Hepatocyte (in vitro differentiated cells): ENCODE measurements around the gene FOXO4. TPM values are rescaled to one million over a fixed set of nuclear protein-coding genes. Genes with fewer than 3 reads are reported as not detected.
"Not testable (repeated sequence)": the region's sequence is repeated elsewhere in the genome, so short reads cannot be mapped to it uniquely, and the experiment has no call there.

Source experiments
- DNase-seq: peaks from one replicate; pipeline ENCODE4 v3.0.0-alpha.2; 2016; ENCODE audit warnings: low spot score
- H2AFZ ChIP-seq: fragments of 200-600 bp; sonication (generic); 2 replicates; pipeline ENCODE4 v1.6.0; 2016; ENCODE audit warnings: antibody characterized with exemption, mild to moderate bottlenecking
- H3K27ac ChIP-seq: fragments of 200-600 bp; sonication (generic); 2 replicates; pipeline ENCODE4 v1.5.1; 2016; ENCODE audit warnings: mild to moderate bottlenecking
- H3K27me3 ChIP-seq: fragments of 200-600 bp; sonication (generic); 2 replicates; pipeline ENCODE4 v1.6.1; 2016
- H3K36me3 ChIP-seq: fragments of 200-600 bp; sonication (generic); replicated peaks from 2 replicates; pipeline ENCODE4 v1.5.1; 2016; ENCODE audit warnings: low read depth; ENCODE audit not compliant: insufficient read depth
- H3K4me1 ChIP-seq: fragments of 200-600 bp; sonication (generic); 2 replicates; pipeline ENCODE4 v1.5.1; 2016; ENCODE audit warnings: mild to moderate bottlenecking, moderate library complexity; ENCODE audit not compliant: insufficient read depth
- H3K4me2 ChIP-seq: fragments of 200-600 bp; sonication (generic); 2 replicates; pipeline ENCODE4 v1.6.0; 2016
- H3K4me3 ChIP-seq: fragments of 200-600 bp; sonication (generic); 2 replicates; pipeline ENCODE4 v1.5.1; 2016; ENCODE audit warnings: mild to moderate bottlenecking
- H3K79me2 ChIP-seq: fragments of 200-600 bp; sonication (generic); 2 replicates; pipeline ENCODE4 v1.6.0; 2017; ENCODE audit warnings: mild to moderate bottlenecking
- H3K9me2 ChIP-seq: fragments of 200-600 bp; sonication (generic); replicated peaks from 2 replicates; pipeline ENCODE4 v1.6.0; 2017; ENCODE audit warnings: mild to moderate bottlenecking; ENCODE audit not compliant: insufficient read depth
- H3K9me3 ChIP-seq: fragments of 200-600 bp; sonication (generic); 2 replicates; pipeline ENCODE4 v1.5.1; 2016; ENCODE audit warnings: low read depth, mild to moderate bottlenecking
- H4K20me1 ChIP-seq: fragments of 200-600 bp; sonication (generic); 2 replicates; pipeline ENCODE4 v1.6.0; 2016; ENCODE audit warnings: mild to moderate bottlenecking; ENCODE audit not compliant: insufficient read depth, poor library complexity, severe bottlenecking
- EZH2 ChIP-seq: fragments of 200-600 bp; sonication (generic); IDR thresholded peaks from 2 replicates; pipeline ENCODE4 v1.6.1; 2016; ENCODE audit warnings: antibody characterized with exemption, mild to moderate bottlenecking, borderline replicate concordance
- EZH2phosphoT487 ChIP-seq: fragments of 200-600 bp; sonication (generic); IDR thresholded peaks from one replicate; pipeline ENCODE4 v1.6.1; 2018; ENCODE audit warnings: antibody characterized with exemption, mild to moderate bottlenecking, low read depth, moderate library complexity; ENCODE audit not compliant: unreplicated experiment, severe bottlenecking
- whole genome bisulfite sequencing: methylation state at CpG from one replicate; pipeline ENCODE4 v1.1.6; 2016; ENCODE audit warnings: low lambda C conversion rate; ENCODE audit errors: missing lambda C conversion rate; 5-methylcytosine and 5-hydroxymethylcytosine counted together
- polyA plus RNA-seq: library from polyadenylated mRNA; unstranded; fragments of >200 nt; fragmentation: Nextera tagmentation; extraction: Ambion mirVana; gene quantifications from 2 replicates; pipeline ENCODE4 v1.2.1, GENCODE V29; 2016
- total RNA-seq: library from RNA; depleted of rRNA; stranded (reverse); fragments of >200 nt; gene quantifications from 2 replicates; pipeline ENCODE4 v1.2.3, GENCODE V29; 2014
- TF ChIP-seq, protein P1 (sequence below): fragments of 200-600 bp; sonication (generic); IDR thresholded peaks from 2 replicates; pipeline ENCODE4 v1.5.1; 2016; ENCODE audit warnings: antibody characterized with exemption, mild to moderate bottlenecking; ENCODE audit not compliant: poor library complexity

Gene FOXO4, protein sequence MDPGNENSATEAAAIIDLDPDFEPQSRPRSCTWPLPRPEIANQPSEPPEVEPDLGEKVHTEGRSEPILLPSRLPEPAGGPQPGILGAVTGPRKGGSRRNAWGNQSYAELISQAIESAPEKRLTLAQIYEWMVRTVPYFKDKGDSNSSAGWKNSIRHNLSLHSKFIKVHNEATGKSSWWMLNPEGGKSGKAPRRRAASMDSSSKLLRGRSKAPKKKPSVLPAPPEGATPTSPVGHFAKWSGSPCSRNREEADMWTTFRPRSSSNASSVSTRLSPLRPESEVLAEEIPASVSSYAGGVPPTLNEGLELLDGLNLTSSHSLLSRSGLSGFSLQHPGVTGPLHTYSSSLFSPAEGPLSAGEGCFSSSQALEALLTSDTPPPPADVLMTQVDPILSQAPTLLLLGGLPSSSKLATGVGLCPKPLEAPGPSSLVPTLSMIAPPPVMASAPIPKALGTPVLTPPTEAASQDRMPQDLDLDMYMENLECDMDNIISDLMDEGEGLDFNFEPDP
- 9.7 and 10.8 TPM in 2 replicates for total RNA-seq
- 3.5 and 6.3 TPM in 2 replicates for polyA plus RNA-seq

DNA sequence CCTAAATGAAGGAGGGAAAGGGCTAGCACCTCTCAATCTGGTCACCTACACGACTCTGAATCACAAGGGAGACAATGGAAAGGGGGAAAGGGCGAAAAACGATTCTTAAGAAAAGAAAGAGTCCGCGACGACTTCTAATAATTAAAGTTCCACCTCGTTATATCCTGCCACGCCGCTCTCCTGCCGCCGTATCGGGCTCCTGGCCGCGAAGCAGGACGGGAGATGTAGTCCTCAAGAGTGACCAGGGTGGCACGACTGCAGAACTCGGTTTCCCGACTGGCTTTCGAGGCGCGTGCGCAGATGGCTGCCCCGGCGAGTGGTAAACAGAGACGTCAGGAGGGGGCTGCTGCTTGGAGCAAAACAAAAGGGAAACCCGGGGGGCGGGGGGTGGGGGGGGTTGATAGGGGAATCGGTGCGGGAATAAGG, at the start of gene FOXO4:
Gene FOXO4, plus strand, starts transcription at position 297 of the 426 bp plus-strand sequence. CDS start 678 bp downstream, outside the sequence.
- Histone ChIP-seq H3K9me2 (no peaks in the 10 kb centered on the region), H3K27me3 (no peaks in the 10 kb centered on the region), H2AFZ (peak within 1 kb of the TSS; percentile 80), H3K4me3 (peak within 1 kb of the TSS; percentile 43), H3K27ac (peak within 1 kb of the TSS; percentile 65), H3K79me2 (no peaks in the 10 kb centered on the region), H4K20me1 (no peaks in the 10 kb centered on the region), H3K9me3 (no peaks in the 10 kb centered on the region), H3K4me1 (peaks cover 8% of the 10 kb centered on the region), H3K4me2 (peak within 1 kb of the TSS; percentile 91), H3K36me3 (no peaks in the 10 kb centered on the region)
- WGBS = 47% methylated on average over 26 of the region's 29 CpGs
- peak; percentile 92 for DNase-seq
- TF ChIP-seq EZH2phosphoT487 = no peak
- TF ChIP-seq EZH2 = no peak
- TF ChIP-seq, protein P1, sequence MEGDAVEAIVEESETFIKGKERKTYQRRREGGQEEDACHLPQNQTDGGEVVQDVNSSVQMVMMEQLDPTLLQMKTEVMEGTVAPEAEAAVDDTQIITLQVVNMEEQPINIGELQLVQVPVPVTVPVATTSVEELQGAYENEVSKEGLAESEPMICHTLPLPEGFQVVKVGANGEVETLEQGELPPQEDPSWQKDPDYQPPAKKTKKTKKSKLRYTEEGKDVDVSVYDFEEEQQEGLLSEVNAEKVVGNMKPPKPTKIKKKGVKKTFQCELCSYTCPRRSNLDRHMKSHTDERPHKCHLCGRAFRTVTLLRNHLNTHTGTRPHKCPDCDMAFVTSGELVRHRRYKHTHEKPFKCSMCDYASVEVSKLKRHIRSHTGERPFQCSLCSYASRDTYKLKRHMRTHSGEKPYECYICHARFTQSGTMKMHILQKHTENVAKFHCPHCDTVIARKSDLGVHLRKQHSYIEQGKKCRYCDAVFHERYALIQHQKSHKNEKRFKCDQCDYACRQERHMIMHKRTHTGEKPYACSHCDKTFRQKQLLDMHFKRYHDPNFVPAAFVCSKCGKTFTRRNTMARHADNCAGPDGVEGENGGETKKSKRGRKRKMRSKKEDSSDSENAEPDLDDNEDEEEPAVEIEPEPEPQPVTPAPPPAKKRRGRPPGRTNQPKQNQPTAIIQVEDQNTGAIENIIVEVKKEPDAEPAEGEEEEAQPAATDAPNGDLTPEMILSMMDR = no peak

DNA sequence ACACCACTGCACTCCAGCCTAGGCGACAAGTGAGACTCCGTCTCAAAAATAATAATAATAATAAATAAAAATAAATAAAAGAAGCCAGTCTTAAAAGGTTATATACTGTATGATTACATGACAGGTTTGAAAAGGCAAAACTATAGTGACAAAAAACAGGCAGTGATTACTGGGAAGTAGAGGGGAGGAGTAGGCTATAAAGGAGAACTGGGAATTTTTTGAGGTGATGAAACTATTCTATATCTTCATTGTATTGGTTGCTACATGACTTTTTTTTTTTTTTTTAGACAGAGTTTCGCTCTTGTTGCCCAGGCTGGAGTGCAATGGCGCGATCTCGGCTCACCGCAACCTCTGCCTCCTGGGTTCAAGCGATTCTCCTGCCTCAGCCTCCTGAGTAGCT, 47.8 kb upstream of the FOXO4 start:
- H3K4me2 ChIP-seq, H3K9me2 ChIP-seq, H3K27me3 ChIP-seq, H3K4me1 ChIP-seq, H3K9me3 ChIP-seq, H4K20me1 ChIP-seq, DNase-seq, H3K27ac ChIP-seq, H3K4me3 ChIP-seq, H3K36me3 ChIP-seq, H2AFZ ChIP-seq, H3K79me2 ChIP-seq: not testable (repeated sequence)
- 93% methylated on average over 8 of the region's 8 CpGs for WGBS

DNA sequence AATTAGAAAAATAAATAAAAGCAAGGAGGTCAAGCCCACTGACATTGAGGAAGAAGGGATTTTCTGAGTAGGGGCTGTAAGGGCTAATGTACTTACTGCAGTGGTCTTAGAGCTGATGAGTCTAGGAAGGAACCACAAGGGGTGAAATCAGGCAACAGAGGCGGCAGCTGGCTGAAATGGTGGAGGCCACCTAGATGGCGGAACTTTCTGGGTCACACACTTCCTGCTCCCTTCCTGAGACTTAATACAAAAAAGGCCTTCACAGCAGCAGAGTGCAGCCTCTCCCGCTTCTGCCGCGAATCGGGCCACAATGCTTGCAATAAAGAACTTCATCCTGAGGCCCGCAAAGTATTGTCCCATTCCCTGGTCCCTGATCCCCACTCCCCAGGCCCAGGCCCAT, 42.9 kb upstream of the FOXO4 start:
- Histone ChIP-seq H3K79me2 (no peaks in the 10 kb centered on the region), H4K20me1 (no peaks in the 10 kb centered on the region), H3K4me1 (no peaks in the 10 kb centered on the region), H3K9me2 (no peaks in the 10 kb centered on the region), H3K4me3 (no peak overlapping the region), H3K36me3 (no peaks in the 10 kb centered on the region), H3K9me3 (no peaks in the 10 kb centered on the region), H2AFZ (no peak overlapping the region), H3K27me3 (no peaks in the 10 kb centered on the region), H3K27ac (no peak overlapping the region), H3K4me2 (peak overlapping the region; percentile 46)
- no peak for DNase-seq
- WGBS = 82% methylated on average over 7 of the region's 7 CpGs
- TF ChIP-seq, protein P1 = no peak
- no peak for TF ChIP-seq EZH2
- no peak for TF ChIP-seq EZH2phosphoT487

DNA sequence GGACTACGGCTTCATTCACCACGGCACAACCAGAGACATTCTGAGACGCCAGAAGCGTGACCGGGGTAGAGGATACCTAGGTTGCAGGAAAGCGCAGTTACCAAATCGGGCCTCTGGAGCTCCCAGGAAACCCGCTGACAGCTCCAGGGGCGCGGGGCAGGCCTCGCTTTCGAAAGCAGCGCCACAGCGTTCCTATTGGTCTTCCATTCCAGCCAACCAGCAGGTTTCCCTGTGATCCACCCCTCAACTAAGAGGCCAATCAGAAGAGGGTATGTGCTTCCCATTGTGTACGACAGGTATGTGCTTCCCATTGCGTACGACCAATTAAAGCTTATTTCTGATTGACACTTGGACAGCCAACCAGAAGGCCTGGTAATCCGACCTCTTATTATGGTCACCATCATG, 42.4 kb upstream of the FOXO4 start:
- Histone ChIP-seq H3K4me1 (no peaks in the 10 kb centered on the region), H3K9me3 (no peaks in the 10 kb centered on the region), H3K4me2 (peak overlapping the region; percentile 46), H3K27me3 (no peaks in the 10 kb centered on the region), H3K36me3 (no peaks in the 10 kb centered on the region), H3K9me2 (no peaks in the 10 kb centered on the region), H3K79me2 (no peaks in the 10 kb centered on the region), H2AFZ (no peak overlapping the region), H3K27ac (no peak overlapping the region), H3K4me3 (no peak overlapping the region), H4K20me1 (no peaks in the 10 kb centered on the region)
- TF ChIP-seq EZH2phosphoT487 = no peak
- TF ChIP-seq EZH2 = no peak
- TF ChIP-seq, protein P1 = no peak
- peak; percentile 11 for DNase-seq
- WGBS = 63% methylated on average over 18 of the region's 18 CpGs
